HG03575 (cell line): ENCODE results near the gene ACSL1.

ENCODE experiments used
- ATAC-seq: cut with Tn5 transposase; IDR thresholded peaks from one replicate; pipeline ENCODE4 v1.9.1; 2021; ENCODE audit not compliant: unreplicated experiment, insufficient number of reproducible peaks, low FRiP score; ENCODE audit errors: extremely low read depth

The ACSL1 gene

DNA sequence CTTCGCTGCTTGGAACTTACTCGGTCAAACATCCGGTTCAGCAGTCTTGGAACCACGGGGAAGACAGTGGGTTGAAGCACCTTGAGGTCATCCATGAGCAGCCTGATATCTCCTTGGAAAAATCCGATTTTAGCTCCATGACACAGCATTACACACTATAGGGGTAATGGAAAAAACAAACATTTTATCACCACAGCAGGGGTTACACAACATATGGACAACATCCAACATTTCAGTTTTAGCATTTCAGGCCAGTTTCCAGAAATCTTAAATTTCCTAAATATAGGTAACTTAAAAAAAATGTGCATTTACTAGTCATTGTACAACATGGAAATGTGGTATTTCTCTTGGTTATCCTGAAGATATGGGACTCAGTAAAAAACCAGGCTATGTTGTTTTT lies 57.5 kb downstream of the ACSL1 start:
- ATAC-seq = no peak

DNA sequence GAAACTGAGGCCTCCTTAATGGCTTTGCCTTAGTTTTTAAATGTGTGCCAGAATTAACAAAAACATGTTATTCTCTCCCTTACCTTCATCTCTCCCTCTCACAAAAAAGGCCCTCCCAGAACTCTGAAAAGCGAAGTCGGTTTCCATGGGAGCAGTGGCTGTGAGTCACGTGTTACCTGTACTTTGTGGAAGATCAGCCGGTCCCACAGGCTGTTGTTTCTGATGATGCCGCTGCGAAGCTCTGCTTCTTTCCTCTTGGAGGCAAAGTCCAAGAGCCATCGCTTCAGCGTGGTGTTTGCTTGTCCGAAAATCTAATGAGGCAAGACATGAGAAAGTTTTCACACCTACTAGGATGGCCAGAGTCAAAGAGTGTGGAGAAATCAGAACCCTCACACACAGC lies 59.3 kb downstream of the ACSL1 start:
- no peak for ATAC-seq

DNA sequence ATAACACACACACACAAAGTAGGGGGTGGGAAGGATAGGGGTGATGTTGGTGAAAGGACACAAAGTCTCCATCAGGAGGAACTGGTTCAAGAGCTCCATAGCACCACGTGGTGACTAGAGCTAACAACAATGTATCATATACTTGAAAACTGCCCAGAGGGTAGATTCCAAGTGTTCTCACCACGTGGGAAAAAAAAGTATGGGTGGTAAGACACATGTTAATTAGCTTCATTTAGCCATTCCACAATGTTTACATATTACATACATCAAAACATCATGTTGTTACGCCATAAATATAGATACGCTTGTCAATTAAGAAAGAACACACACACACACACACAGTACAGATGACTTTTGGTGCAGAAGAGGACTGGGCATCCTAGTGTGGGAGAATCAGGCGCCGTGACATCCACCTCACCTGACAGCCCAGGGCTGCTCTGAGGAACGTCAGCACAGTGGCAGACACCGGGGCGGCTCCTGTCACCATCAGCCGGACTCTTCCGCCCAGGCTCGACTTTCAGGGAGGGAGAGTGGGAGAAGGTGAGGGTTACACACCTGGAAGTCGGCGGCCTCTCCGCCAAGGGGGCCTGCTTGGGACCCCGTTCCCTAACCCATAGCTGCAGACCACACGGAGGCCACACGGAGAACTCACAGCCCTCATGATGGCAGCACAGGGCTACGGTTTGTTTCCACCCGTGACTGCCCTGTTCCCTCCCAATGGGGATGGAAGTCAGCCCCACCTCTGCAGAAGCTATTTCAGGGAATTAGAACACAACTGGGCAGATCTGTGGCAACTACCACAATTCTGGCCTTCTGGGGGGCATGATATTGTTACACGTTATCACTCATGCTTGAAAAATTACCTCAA lies 60.1 kb downstream of the ACSL1 start:
- no peak for ATAC-seq

DNA sequence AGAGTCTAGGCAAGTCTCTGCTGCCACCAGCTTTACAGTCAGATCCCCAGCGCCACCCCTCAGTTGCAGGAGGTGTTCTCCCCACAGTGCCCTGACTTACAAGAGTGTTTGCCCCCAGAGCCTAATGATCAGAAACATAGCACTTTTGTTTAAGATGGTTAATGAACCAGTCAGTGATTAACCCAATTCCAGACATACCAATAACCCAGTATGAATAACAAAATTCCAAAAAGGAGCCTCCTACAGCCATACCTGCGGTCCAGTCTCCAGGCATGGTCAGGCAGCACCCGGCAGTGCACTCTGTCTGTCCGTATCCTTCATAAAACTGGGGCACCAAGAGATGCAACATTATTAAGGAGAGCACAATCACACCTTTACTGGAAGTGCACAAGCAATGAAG lies 61.2 kb downstream of the ACSL1 start:
- no peak for ATAC-seq

DNA sequence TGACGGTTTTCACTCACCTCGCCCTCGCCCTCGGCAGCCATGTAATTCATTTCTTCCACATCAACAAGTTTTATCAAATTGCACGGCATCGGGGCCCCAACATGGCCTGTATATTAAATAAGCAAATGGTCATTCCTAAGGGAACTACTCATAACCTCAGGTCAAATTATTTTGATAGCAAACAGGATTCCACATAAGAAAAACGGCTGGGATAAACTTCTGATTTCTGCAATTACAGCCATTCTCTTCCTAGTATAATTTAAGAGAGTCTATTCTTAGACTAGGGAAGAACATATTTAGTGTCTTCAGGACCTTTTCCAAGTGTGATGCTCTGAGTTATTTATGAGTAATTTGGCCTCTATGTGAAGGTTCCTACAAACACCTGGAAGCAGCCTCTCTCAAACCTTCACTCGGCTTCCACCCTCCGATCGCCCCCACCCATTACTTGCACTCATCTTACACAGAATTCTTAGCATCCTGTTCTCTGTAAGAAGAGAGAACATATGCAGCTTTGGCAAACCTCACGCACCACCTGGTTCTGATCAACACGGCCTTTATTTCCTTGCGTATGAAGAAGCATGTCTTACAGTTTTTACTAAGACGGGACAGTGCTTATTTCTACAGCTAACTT lies 62.5 kb downstream of the ACSL1 start:
- no peak for ATAC-seq

DNA sequence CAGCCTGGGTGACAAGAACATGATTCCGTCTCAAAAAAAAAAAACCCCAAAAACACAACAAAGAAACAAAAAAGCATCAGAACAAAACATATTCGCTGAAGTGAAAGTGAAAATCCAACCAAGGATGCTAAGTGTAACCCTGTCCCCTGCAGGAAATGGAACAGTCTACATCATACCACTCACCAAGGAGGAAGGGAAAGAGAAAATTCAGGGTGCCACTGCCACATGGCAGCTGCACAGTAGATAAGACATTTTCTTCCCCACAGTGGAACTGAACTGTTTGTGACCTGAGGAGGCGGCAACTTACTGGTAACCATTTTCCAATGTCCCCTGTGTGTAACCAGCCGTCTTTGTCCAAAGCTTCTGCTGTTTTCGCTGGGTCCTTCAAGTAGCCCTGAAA lies 63.7 kb downstream of the ACSL1 start:
- ATAC-seq = peak; percentile 88

DNA sequence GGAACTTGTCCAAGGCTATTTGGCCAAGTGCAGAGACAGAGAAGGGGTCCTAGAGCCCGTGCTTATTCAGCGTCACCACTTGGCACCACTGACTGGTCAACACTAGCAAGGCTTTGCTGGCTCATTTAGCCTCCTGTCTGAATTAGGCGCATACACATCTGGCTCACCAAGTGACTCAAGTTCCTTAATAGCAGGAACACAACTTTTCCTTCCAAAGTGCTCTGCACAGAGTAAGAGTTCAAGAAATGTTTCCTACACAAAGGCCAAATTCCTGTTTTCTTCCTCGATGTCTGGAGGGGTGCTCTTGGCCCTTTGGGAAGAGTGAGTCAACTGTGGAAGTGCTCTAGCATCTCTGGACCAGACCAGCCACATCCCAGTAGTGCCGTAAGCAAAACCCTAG lies 65.1 kb downstream of the ACSL1 start:
- ATAC-seq = no peak

DNA sequence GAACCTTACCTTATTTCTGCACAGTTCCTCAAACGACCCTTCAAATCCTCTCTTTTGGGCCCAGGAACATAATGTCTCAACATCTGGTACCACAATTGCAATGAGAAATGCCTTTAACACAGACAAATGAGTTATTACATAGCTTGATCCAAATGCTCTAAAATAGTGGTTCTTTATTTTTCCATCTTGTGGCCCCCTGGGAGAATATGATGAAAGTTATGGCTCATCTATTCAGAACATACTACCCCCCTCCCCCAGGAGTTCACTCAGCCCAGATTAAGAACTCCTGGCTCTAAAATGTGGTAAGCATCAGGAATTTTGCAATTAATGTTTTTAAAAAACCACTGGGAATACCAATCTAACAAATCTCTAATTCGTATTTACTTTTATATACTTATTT lies 68.0 kb downstream of the ACSL1 start:
- ATAC-seq = no peak

DNA sequence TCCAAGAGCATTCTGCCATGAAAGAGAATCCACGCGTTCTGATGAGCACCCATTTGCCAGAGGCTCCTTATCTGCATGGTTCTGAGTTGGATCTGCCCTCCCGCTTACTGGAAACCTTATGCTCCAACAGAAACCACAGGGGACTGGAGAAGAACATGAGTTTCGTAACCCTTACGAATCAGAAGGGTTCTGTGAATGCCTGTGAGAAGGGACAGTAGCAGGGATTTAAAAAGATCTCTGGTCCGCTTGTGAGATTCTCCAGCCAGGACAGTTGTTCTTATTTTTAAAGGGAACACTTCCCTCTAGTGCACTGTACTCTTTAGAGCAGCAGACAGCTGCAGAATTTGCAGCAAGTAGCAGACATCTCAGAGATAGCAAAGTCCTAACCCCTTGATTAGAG lies 69.4 kb downstream of the ACSL1 start:
- ATAC-seq = no peak

DNA sequence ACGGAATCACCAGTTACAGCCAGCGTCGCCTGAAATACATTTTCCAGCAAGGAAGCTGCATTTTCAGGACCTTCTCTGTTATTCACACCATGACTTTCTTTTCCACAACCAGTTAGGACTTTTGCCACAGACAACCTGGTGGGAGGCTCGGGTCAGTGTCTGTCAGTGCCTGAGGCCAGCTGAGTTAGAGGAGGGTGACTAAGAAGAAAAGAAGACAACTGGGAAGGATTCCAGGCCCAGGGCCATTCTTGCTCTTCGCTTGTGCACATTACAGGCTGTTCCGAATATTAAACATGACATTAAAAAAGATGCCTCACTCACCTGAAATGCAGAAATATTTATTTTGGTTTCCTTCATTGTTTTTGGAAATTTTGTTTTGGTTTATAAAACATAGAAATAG lies 70.5 kb downstream of the ACSL1 start:
- no peak for ATAC-seq

DNA sequence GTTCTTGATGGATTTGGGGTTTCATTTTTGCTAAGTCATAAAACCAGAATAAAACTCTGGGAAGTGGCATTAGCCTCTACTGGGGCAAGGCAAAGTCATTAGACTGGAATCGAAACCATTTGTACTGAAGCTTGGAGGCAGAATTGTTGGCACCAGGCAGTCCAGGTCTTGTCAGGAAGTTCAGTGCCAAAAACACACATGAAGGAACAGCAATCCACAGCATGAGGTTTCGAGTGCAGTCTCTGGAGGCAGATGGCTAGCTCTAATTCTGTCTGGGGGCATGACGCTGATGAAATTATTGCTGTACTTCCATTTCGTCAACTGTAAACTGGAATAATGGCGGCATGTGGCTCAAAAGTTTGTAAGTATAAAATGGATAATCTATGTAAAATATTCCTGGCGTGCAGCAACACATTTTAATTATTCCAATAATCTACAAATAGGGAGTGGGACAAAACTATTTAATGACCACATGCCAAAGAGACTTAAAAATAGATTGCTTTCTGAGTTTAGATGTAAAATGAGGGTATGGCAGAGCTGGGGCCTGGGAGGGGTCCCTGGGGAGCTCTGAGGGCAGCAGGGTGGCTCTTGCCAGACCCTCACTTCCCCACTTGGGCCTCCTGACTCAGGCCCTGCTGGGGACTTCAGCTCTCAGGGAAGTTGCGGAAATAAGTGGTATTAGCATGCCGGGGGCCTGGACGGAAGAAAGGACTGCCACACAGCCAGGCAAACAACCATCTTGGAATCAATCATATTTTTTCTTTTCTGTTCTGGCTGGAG lies 73.1 kb downstream of the ACSL1 start:
- no peak for ATAC-seq

DNA sequence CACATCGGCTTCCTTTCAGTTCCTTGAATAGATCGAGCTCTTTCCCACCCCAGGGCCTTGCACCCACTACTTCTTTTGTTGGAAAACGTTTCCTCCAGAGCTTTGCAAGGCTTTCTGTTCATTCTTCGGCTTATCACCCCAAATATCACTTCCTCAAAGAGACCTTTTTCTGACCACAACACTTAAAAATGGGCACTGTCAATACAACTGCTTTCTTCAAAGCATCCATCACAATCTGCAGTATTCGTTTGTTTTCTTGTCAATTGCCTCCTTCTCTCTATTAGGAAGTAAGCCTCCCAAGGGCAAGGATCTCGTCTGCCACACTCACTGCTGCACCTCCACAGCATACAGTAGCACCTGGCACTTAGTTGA lies 74.2 kb downstream of the ACSL1 start:
- ATAC-seq = no peak

DNA sequence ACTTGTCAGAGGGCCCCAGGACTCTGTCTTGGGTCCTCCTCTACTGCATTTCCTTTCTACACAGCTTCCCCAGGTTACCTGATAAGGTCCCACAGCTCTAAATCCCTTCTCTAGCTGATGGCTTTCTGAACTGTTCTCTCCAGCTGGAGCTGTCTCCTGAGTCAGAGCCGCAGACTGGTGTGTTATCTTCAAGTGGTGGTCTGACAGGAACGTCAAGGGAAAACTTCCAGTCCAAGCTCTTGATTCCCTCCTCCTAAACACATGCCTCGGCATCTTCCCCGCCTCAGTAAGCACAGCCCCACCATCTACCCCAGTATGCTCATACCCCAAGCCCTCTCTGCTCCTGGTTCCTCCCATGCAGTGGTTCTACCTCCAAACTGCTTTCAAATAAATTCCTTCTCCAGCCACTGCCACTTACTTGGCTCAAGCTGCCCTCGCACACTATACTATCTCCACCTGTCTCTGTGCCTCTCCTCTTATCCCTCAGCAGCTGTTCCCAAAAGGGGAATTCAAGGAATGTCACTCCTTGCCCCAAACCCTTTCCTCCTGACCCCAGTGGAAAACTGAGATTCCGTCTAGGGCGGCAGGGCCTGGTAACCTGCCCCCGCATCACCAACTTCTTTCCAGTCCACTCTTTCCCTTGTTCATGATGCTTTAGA lies 74.7 kb downstream of the ACSL1 start:
- ATAC-seq = no peak

DNA sequence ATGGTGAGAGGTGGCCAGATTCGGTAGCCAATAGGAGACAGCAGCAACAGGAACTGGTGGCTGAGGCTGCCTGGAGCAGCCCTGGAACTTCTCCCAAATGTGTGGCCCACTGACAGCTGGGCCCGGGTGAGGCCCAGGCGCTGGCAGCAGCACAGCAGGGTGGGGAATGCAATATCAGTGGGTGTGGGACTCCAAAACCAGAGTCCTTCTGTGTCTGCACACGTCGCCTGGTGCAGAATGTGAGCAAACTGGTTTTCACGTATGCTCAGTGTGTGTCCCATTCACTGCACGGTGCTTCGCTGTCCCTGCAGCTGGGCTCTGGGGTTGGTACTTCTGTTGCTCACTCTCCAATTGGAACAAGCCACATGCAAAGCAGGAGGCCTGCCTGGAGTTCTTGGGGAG lies 77.5 kb downstream of the ACSL1 start:
- ATAC-seq = no peak

DNA sequence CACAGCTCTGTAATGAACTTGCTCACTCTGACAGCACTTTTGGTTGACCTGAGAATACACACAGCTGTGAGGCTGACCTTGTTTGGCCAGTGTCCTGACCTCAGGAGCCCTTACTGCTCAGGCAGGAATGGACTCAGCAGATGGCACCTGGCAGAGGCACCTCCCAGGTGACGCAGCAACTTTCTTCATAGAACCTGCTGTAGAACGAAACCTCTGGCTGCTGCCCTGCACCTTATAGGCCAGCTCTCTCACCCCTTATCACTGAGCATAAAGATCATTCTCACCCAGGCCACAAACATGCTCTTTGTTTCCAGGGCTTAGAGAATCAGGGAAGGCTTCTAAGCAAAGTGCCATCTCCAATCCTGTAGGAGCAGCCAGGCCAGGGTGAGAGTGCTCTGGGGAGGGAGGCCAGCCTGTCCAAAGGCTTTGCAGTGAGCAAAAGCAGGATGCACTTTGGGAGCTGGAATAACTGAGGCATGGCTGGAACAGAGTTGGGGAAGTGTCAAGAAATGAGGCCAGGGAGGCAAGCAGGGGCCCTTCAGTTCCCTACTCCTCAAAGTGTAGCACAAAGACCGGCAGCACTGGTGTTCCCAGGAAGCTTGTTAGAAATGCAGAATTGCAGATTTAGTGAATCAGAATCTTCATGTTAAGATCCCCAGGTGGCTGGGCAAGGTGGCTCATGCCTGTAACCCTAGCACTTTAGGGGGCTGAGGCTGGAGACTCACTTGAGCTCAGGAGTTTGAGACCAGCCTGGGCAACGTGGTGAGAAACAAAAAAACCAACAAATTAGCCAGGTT lies 78.5 kb downstream of the ACSL1 start:
- no peak for ATAC-seq

DNA sequence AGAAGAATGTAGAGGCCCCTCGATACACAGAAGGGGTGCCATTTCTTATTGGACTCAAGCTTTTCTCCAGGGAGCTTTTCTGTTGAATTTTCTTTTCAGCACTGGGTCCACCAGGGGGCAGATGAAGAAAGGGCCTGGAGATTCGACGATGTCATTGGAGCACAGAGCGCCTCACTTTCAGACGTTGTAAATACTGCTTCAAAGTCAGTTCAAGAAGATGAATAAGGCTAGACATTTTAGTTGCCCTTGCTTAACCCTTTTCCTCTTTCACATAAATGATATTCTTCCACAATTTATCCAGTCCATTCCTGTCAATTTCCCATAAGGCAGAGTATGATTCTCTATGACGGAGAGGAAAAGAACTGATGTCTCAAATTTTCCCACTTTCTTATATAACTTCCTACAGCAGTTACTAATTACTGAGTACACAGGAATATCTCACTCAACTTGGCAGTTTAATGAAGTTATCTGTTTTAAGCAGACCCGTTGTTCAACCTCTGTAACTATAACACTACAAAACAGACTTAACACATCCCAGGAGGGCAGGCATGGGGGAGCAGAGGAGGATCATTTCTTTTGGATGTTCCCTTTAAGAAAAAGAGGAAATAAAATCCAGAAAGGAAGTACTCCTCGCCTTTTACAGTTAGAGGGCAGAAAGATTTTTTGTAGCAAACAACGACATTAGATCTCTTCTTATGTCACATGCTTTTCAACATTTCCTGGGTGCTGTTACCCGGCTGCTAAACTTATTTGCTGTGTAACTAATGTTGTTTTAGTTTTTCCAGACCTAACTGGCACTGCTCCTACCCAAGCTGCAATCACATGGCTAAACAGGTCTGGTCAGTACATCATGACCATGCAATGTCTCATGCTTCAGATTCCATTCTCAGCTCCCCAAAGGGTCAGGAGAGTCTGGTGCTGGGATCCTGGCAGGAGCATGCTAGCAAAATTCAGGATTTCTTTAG lies 79.7 kb downstream of the ACSL1 start:
- ATAC-seq = no peak

DNA sequence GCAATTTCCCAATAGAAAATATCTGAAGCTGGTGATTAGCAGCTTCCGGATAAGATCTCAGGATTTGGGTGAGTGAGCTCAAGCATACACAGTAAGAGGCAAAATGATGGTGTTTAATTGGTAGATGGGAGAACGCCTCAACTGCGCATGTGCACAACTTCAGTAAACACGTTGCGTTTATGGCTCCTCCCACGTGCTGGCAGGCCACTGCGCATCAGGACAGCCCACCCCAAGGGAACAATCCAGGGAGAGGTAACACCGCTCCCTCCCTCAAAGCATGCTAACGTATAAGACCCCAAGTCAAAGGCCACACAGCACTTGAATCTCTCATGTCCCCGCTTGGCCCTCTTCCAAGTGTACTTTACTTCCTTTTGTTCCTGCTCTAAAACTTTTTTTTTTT lies 81.5 kb downstream of the ACSL1 start:
- ATAC-seq = no peak

DNA sequence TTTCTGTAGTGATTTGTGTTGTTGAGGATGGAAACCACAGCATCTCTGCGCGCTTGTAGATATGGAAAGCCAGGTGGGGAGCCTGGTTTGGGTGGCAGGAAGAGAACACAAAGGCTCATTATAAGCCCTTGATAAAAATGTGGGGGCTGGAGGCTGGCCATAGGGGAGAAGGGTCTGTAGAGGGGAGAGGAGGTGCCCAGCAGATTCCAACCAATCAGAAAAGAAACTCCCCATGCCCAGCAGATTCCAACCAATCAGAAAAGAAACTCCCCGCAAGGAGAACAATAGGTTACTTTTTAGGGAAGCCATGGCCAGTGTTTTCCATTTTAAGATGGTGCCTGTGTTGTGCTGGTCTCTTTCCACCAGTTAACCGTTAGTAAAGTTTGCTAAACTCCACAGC lies 82.1 kb downstream of the ACSL1 start:
- ATAC-seq = no peak
